ENCODE data around the gene ATP9B.

Gene ATP9B

GRCh38 chr18:79372991-79373390, 303.8 kb downstream of the ATP9B start:
- Histone ChIP-seq H3K36me3 (ENCODE audit: control insufficient read depth in 2 of 2, insufficient read depth in 1 of 2, low read length in 2 of 2) (peaks cover 0 to 6% of the 10 kb centered on the region in 2 experiments; a peak in 1 of 3 replicates), H3K27ac (ENCODE audit: extremely low read depth, low read depth, low read length) (no peak overlapping the region), H3K9me3 (ENCODE audit: control insufficient read depth, insufficient read depth, low read depth, low read length) (no peaks in the 10 kb centered on the region), H3K4me3 (ENCODE audit: low read depth, low read length) (no peak overlapping the region), H3K4me1 (ENCODE audit: control insufficient read depth, insufficient read depth, low read length) (no peaks in the 10 kb centered on the region)
- POLR2A ChIA-PET = no interaction called here
- CTCF ChIA-PET = interaction anchor here (0.7 kb wide), 4 partner anchors 21 to 373 kb away, joined by 3 to 5 read pairs (median 3); no protein-coding TSS in a partner anchor
- TF ChIP-seq ZSCAN23 (tag by site-specific recombination; IDR thresholded peaks at IDR 0.05) (no peak), ZNF670 (tag by site-specific recombination; IDR thresholded peaks at IDR 0.05; ENCODE audit: low read depth) (no peak), GLIS2 (tag by site-specific recombination; IDR thresholded peaks at IDR 0.05) (no peak), ZNF214 (tag by site-specific recombination; IDR thresholded peaks at IDR 0.05; ENCODE audit: borderline replicate concordance) (no peak)
- TF ChIP-seq, protein P1, sequence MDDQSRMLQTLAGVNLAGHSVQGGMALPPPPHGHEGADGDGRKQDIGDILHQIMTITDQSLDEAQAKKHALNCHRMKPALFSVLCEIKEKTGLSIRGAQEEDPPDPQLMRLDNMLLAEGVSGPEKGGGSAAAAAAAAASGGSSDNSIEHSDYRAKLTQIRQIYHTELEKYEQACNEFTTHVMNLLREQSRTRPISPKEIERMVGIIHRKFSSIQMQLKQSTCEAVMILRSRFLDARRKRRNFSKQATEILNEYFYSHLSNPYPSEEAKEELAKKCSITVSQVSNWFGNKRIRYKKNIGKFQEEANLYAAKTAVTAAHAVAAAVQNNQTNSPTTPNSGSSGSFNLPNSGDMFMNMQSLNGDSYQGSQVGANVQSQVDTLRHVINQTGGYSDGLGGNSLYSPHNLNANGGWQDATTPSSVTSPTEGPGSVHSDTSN (CRISPR knock-in tag; IDR thresholded peaks at IDR 0.05) = no peak

GRCh38 chr18:79373736-79374135, 304.5 kb downstream of the ATP9B start:
- H3K4me1 ChIP-seq (ENCODE audit: control insufficient read depth, insufficient read depth, low read length) = no peaks in the 10 kb centered on the region
- no peak overlapping the region for H3K27ac ChIP-seq (ENCODE audit: extremely low read depth, low read depth, low read length)
- no peaks in the 10 kb centered on the region for H3K9me3 ChIP-seq (ENCODE audit: control insufficient read depth, insufficient read depth, low read depth, low read length)
- ChIA-PET CTCF (interaction anchor here (0.7 kb wide), 2 partner anchors 269 to 292 kb away, joined by 3 read pairs; no protein-coding TSS in a partner anchor), POLR2A (no interaction called here)
- H3K36me3 ChIP-seq (ENCODE audit: control insufficient read depth in 2 of 2, insufficient read depth in 1 of 2, low read length in 2 of 2) = peaks cover 0 to 6% of the 10 kb centered on the region in 2 experiments; a peak in 1 of 3 replicates
- no peak for TF ChIP-seq ZNF350 (tag by site-specific recombination; IDR thresholded peaks at IDR 0.05)
- TF ChIP-seq ZNF391 (tag by site-specific recombination; IDR thresholded peaks at IDR 0.05; ENCODE audit: borderline replicate concordance, low read depth) = no peak
- TF ChIP-seq PRDM2 (tag by site-specific recombination; IDR thresholded peaks at IDR 0.05; ENCODE audit: borderline replicate concordance) = no peak
- TF ChIP-seq ZNF621 (tag by site-specific recombination; IDR thresholded peaks at IDR 0.05) = no peak
- no peak for TF ChIP-seq ZNF404 (tag by site-specific recombination; IDR thresholded peaks at IDR 0.05)
- no peak for TF ChIP-seq BCL11A (tag by site-specific recombination; IDR thresholded peaks at IDR 0.05; ENCODE audit: low read depth)
- TF ChIP-seq, protein P2, sequence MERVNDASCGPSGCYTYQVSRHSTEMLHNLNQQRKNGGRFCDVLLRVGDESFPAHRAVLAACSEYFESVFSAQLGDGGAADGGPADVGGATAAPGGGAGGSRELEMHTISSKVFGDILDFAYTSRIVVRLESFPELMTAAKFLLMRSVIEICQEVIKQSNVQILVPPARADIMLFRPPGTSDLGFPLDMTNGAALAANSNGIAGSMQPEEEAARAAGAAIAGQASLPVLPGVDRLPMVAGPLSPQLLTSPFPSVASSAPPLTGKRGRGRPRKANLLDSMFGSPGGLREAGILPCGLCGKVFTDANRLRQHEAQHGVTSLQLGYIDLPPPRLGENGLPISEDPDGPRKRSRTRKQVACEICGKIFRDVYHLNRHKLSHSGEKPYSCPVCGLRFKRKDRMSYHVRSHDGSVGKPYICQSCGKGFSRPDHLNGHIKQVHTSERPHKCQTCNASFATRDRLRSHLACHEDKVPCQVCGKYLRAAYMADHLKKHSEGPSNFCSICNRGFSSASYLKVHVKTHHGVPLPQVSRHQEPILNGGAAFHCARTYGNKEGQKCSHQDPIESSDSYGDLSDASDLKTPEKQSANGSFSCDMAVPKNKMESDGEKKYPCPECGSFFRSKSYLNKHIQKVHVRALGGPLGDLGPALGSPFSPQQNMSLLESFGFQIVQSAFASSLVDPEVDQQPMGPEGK (tag by site-specific recombination; IDR thresholded peaks at IDR 0.05) = no peak
- TF ChIP-seq KLF9 (tag by site-specific recombination; IDR thresholded peaks at IDR 0.05; ENCODE audit: low read depth) = no peak
- no peak for TF ChIP-seq ZBTB7A (tag by site-specific recombination; IDR thresholded peaks at IDR 0.05; ENCODE audit: low read depth)
- TF ChIP-seq ZSCAN30 (tag by site-specific recombination; IDR thresholded peaks at IDR 0.05) = no peak
- TF ChIP-seq, protein P1 (CRISPR knock-in tag; IDR thresholded peaks at IDR 0.05) = no peak
- TF ChIP-seq, protein P3, sequence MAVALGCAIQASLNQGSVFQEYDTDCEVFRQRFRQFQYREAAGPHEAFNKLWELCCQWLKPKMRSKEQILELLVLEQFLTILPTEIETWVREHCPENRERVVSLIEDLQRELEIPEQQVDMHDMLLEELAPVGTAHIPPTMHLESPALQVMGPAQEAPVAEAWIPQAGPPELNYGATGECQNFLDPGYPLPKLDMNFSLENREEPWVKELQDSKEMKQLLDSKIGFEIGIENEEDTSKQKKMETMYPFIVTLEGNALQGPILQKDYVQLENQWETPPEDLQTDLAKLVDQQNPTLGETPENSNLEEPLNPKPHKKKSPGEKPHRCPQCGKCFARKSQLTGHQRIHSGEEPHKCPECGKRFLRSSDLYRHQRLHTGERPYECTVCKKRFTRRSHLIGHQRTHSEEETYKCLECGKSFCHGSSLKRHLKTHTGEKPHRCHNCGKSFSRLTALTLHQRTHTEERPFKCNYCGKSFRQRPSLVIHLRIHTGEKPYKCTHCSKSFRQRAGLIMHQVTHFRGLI (tag by site-specific recombination; IDR thresholded peaks at IDR 0.05) = no peak
- H3K4me3 ChIP-seq (ENCODE audit: low read depth, low read length) = no peak overlapping the region

All from HEK293 (cell line).